Large intestine (tissue), 3 donors: Measurements from ENCODE around the gene AGPAT2. TPM values are rescaled to one million over a fixed set of nuclear protein-coding genes. Genes with fewer than 3 reads are reported as not detected.

Experiments used
- DNase-seq, 2 donors: peaks; one replicate each; pipeline versions ENCODE4 v3.0.0 to v3.0.0-alpha.2; 2013
- H3K27ac ChIP-seq: one replicate; pipeline ENCODE4 v1.5.1; 2013; ENCODE audit warnings: low read length
- H3K27me3 ChIP-seq: 2 replicates; pipeline ENCODE4 v1.6.1; 2013; ENCODE audit warnings: low read length; ENCODE audit not compliant: control insufficient read depth, insufficient read depth
- H3K36me3 ChIP-seq: 2 replicates; pipeline ENCODE4 v1.6.1; 2013; ENCODE audit warnings: low read length; ENCODE audit not compliant: control insufficient read depth, insufficient read depth
- H3K4me1 ChIP-seq: one replicate; pipeline ENCODE4 v1.6.1; 2013; ENCODE audit warnings: low read length; ENCODE audit not compliant: control insufficient read depth, insufficient read depth
- H3K4me3 ChIP-seq: one replicate; pipeline ENCODE4 v1.5.1; 2013; ENCODE audit warnings: low read length
- H3K9me3 ChIP-seq: one replicate; pipeline ENCODE4 v1.6.1; 2013; ENCODE audit warnings: mild to moderate bottlenecking, low read depth, low read length, moderate library complexity; ENCODE audit not compliant: control insufficient read depth
- WGBS: methylation state at CpG from one replicate; pipeline ENCODE4 v1.1.5; 2013; ENCODE audit warnings: low lambda C conversion rate; ENCODE audit not compliant: insufficient coverage; 5-methylcytosine and 5-hydroxymethylcytosine counted together
- polyA plus RNA-seq: library from polyadenylated mRNA; unstranded; fragments of 120-200 nt; gene quantifications from one replicate; pipeline ENCODE4 v1.2.1, GENCODE V29; 2013

The AGPAT2 gene
- polyA plus RNA-seq, 1 donor: 175 TPM

GRCh38 chr9:136688274-136689107, 1.2 kb upstream of the AGPAT2 start:
- Histone ChIP-seq H3K9me3 (peaks cover 9% of the 10 kb centered on the region), H3K27ac (peak overlapping the region; percentile 90), H3K4me1 (peaks cover 53% of the 10 kb centered on the region), H3K4me3 (no peak overlapping the region), H3K36me3 (peaks cover 5% of the 10 kb centered on the region), H3K27me3 (no peaks in the 10 kb centered on the region)
- no CpG with 5 or more reads among the region's 21 CpGs for WGBS
- DNase-seq: no peak

GRCh38 chr9:136687721-136688223, 515 bp upstream of the AGPAT2 start:
- peaks cover 49% of the 10 kb centered on the region for H3K4me1 ChIP-seq
- H3K4me3 ChIP-seq: peak overlapping the region; percentile 31
- H3K27ac ChIP-seq: peak overlapping the region; percentile 90
- H3K27me3 ChIP-seq: no peaks in the 10 kb centered on the region
- no CpG with 5 or more reads among the region's 37 CpGs for WGBS
- DNase-seq: peak; percentile 87 to 93
- peaks cover 9% of the 10 kb centered on the region for H3K9me3 ChIP-seq
- H3K36me3 ChIP-seq: peaks cover 7% of the 10 kb centered on the region

- WGBS: no CpG with 5 or more reads among the region's 20 CpGs
- Histone ChIP-seq H3K9me3 (peaks cover 4% of the 10 kb centered on the region), H3K27me3 (no peaks in the 10 kb centered on the region), H3K36me3 (peaks cover 10% of the 10 kb centered on the region), H3K27ac (peak overlapping the region; percentile 78), H3K4me1 (peaks cover 48% of the 10 kb centered on the region), H3K4me3 (peak overlapping the region; percentile 100)
- no peak for DNase-seq
These were observed 793 bp downstream of the AGPAT2 start for GRCh38 chr9:136686534-136686793.

GRCh38 chr9:136685790-136686533, 1.3 kb downstream of the AGPAT2 start:
- peak overlapping the region; percentile 100 for H3K4me3 ChIP-seq
- peaks cover 10% of the 10 kb centered on the region for H3K36me3 ChIP-seq
- peak overlapping the region; percentile 78 for H3K27ac ChIP-seq
- DNase-seq: no peak
- H3K4me1 ChIP-seq: peaks cover 48% of the 10 kb centered on the region
- H3K27me3 ChIP-seq: no peaks in the 10 kb centered on the region
- WGBS: no CpG with 5 or more reads among the region's 19 CpGs
- peaks cover 4% of the 10 kb centered on the region for H3K9me3 ChIP-seq

GRCh38 chr9:136685216-136685615, 2.0 kb downstream of the AGPAT2 start:
- H3K27me3 ChIP-seq: no peaks in the 10 kb centered on the region
- H3K4me3 ChIP-seq: peak overlapping the region; percentile 100
- no CpG with 5 or more reads among the region's 7 CpGs for WGBS
- peaks cover 48% of the 10 kb centered on the region for H3K4me1 ChIP-seq
- peaks cover 4% of the 10 kb centered on the region for H3K9me3 ChIP-seq
- peak overlapping the region; percentile 21 for H3K27ac ChIP-seq
- H3K36me3 ChIP-seq: peaks cover 10% of the 10 kb centered on the region
- DNase-seq: no peak

- DNase-seq: no peak
- Histone ChIP-seq H3K27me3 (no peaks in the 10 kb centered on the region), H3K36me3 (peaks cover 10% of the 10 kb centered on the region), H3K27ac (peak overlapping the region; percentile 21), H3K9me3 (peaks cover 4% of the 10 kb centered on the region), H3K4me3 (peak overlapping the region; percentile 100), H3K4me1 (peaks cover 49% of the 10 kb centered on the region)
- WGBS: no CpG with 5 or more reads among the region's 15 CpGs
These were observed 2.5 kb downstream of the AGPAT2 start for GRCh38 chr9:136684799-136685198.

GRCh38 chr9:136684339-136684738, 2.9 kb downstream of the AGPAT2 start:
- peaks cover 4% of the 10 kb centered on the region for H3K9me3 ChIP-seq
- no peaks in the 10 kb centered on the region for H3K27me3 ChIP-seq
- H3K27ac ChIP-seq: no peak overlapping the region
- WGBS: 100% methylated on average over 1 of the region's 15 CpGs
- peaks cover 10% of the 10 kb centered on the region for H3K36me3 ChIP-seq
- H3K4me1 ChIP-seq: peaks cover 53% of the 10 kb centered on the region
- peak overlapping the region; percentile 100 for H3K4me3 ChIP-seq
- no peak for DNase-seq

- H3K4me1 ChIP-seq: peaks cover 59% of the 10 kb centered on the region
- WGBS: no CpG with 5 or more reads among the region's 14 CpGs
These were observed 3.5 kb downstream of the AGPAT2 start for GRCh38 chr9:136683755-136684154.

GRCh38 chr9:136683173-136683745, 4.0 kb downstream of the AGPAT2 start:
- no peak overlapping the region for H3K4me3 ChIP-seq
- peaks cover 4% of the 10 kb centered on the region for H3K9me3 ChIP-seq
- no CpG with 5 or more reads among the region's 16 CpGs for WGBS
- H3K27me3 ChIP-seq: no peaks in the 10 kb centered on the region
- no peak overlapping the region for H3K27ac ChIP-seq
- peaks cover 12% of the 10 kb centered on the region for H3K36me3 ChIP-seq
- DNase-seq: no peak
- H3K4me1 ChIP-seq: peaks cover 62% of the 10 kb centered on the region

More at GRCh38 chr9:136683755-136684154, 3.5 kb downstream of the AGPAT2 start:
- H3K27me3 ChIP-seq: no peaks in the 10 kb centered on the region
- peaks cover 4% of the 10 kb centered on the region for H3K9me3 ChIP-seq
- peaks cover 10% of the 10 kb centered on the region for H3K36me3 ChIP-seq
- no peak overlapping the region for H3K4me3 ChIP-seq
- no peak for DNase-seq
- no peak overlapping the region for H3K27ac ChIP-seq

- Histone ChIP-seq H3K4me3 (no peak overlapping the region), H3K27me3 (no peaks in the 10 kb centered on the region), H3K27ac (no peak overlapping the region), H3K4me1 (peaks cover 62% of the 10 kb centered on the region), H3K9me3 (peaks cover under 1% of the 10 kb centered on the region), H3K36me3 (peaks cover 13% of the 10 kb centered on the region)
- WGBS: no CpG with 5 or more reads among the region's 10 CpGs
- DNase-seq: no peak
These were observed 4.5 kb downstream of the AGPAT2 start for GRCh38 chr9:136682710-136683109.
